IMR-90 (cell line): Measurements from ENCODE around the gene BCAS3. TPM values are rescaled to one million over a fixed set of nuclear protein-coding genes. Genes with fewer than 3 reads are reported as not detected.

Experiments used
- ATAC-seq: fragments of 200-7000 bp; cut with Tn5 transposase; 2 replicates; pipeline ENCODE4 v1.9.1; 2020; ENCODE audit warnings: low read depth, mild to moderate bottlenecking, moderate library complexity
- BruUV-seq: library from RNA; stranded (reverse); fragments of 400-500 nt; replicated peaks from 2 replicates; lab custom pipeline; 2021; lab: Mats Ljungman, UMichigan
- CTCF ChIA-PET: fragments of 300-600 bp; formaldehyde crosslinking; extraction: SDS; loops from one replicate; lab custom pipeline; 2021; ENCODE audit warnings: antibody characterized with exemption; lab: Yijun Ruan, JAX
- POLR2A ChIA-PET: fragments of 300-600 bp; sonication (Branson Sonifier 250); formaldehyde crosslinking; loops from one replicate; lab custom pipeline; 2022; ENCODE audit warnings: antibody characterized with exemption; ENCODE audit not compliant: unreplicated experiment; lab: Charles Lee
- DNase-seq: peaks from one replicate; pipeline ENCODE4 v3.0.0; 2013
- H2AFZ ChIP-seq: replicated peaks from 2 replicates; pipeline ENCODE3; 2013; ENCODE audit warnings: low read length, mild to moderate bottlenecking; ENCODE audit not compliant: poor library complexity
- H2AK5ac ChIP-seq: 2 replicates; pipeline ENCODE4 v1.6.1; 2013; ENCODE audit warnings: low read depth, low read length, inconsistent platforms
- H2AK9ac ChIP-seq: replicated peaks from 2 replicates; pipeline ENCODE3; 2013; ENCODE audit warnings: mild to moderate bottlenecking, low read depth, low read length, moderate library complexity; ENCODE audit not compliant: poor library complexity
- H2BK120ac ChIP-seq: 2 replicates; pipeline ENCODE4 v1.6.1; 2013; ENCODE audit warnings: low read depth, low read length, inconsistent platforms
- H2BK15ac ChIP-seq: 3 replicates; pipeline ENCODE4 v1.6.1; 2013; ENCODE audit warnings: low read depth, low read length, inconsistent platforms
- H2BK20ac ChIP-seq: 2 replicates; pipeline ENCODE4 v1.6.1; 2013; ENCODE audit warnings: low read depth, mild to moderate bottlenecking, inconsistent platforms, low read length, moderate library complexity
- H2BK5ac ChIP-seq: 2 replicates; pipeline ENCODE4 v1.6.1; 2013; ENCODE audit warnings: mild to moderate bottlenecking, low read depth, low read length, inconsistent platforms; ENCODE audit not compliant: poor library complexity, severe bottlenecking
- H3K14ac ChIP-seq: replicated peaks from 2 replicates; pipeline ENCODE4 v1.6.1; 2013; ENCODE audit warnings: low read depth, low read length, inconsistent platforms
- H3K18ac ChIP-seq: 2 replicates; pipeline ENCODE4 v1.6.1; 2013; ENCODE audit warnings: low read depth, low read length, control low read depth
- H3K23ac ChIP-seq: 2 replicates; pipeline ENCODE4 v1.6.1; 2013; ENCODE audit warnings: low read depth, low read length, inconsistent platforms
- H3K27ac ChIP-seq: 2 replicates; pipeline ENCODE4 v1.5.1; 2013; ENCODE audit warnings: mild to moderate bottlenecking, control low read depth, low read length; ENCODE audit not compliant: insufficient read depth
- H3K27me3 ChIP-seq: 2 replicates; pipeline ENCODE4 v1.6.1; 2013; ENCODE audit warnings: low read length; ENCODE audit not compliant: control insufficient read depth, insufficient read depth
- H3K36me3 ChIP-seq: 2 replicates; pipeline ENCODE4 v1.6.1; 2013; ENCODE audit warnings: low read length, mixed read lengths; ENCODE audit not compliant: control insufficient read depth, insufficient read depth
- H3K4ac ChIP-seq: 2 replicates; pipeline ENCODE4 v1.6.1; 2013; ENCODE audit warnings: low read depth, low read length, inconsistent platforms
- H3K4me1 ChIP-seq: 2 replicates; pipeline ENCODE4 v1.6.1; 2013; ENCODE audit warnings: low read length, mixed read lengths; ENCODE audit not compliant: control insufficient read depth, insufficient read depth
- H3K4me2 ChIP-seq: 2 replicates; pipeline ENCODE4 v1.6.1; 2013; ENCODE audit warnings: low read depth, mild to moderate bottlenecking, control low read depth, low read length, moderate library complexity
- H3K4me3 ChIP-seq: 2 replicates; pipeline ENCODE4 v1.5.1; 2013; ENCODE audit warnings: low read depth, mild to moderate bottlenecking, control low read depth, low read length, moderate library complexity; ENCODE audit not compliant: insufficient read depth
- H3K56ac ChIP-seq: 2 replicates; pipeline ENCODE4 v1.6.1; 2013; ENCODE audit warnings: low read length, inconsistent platforms; ENCODE audit not compliant: insufficient read depth; ENCODE audit errors: extremely low read depth
- H3K79me1 ChIP-seq, 2 experiments: 2 replicates each; pipeline ENCODE4 v1.6.1; 2013; ENCODE audit warnings: low read length in 2 of 2, inconsistent platforms in 1 of 2, low read depth in 1 of 2
- H3K9ac ChIP-seq: 2 replicates; pipeline ENCODE4 v1.6.1; 2013; ENCODE audit warnings: low read depth, low read length, control low read depth
- H3K9me1 ChIP-seq: 2 replicates; pipeline ENCODE4 v1.6.1; 2013; ENCODE audit warnings: low read length, inconsistent platforms; ENCODE audit not compliant: insufficient read depth
- H3K9me3 ChIP-seq: 2 replicates; pipeline ENCODE4 v1.6.1; 2013; ENCODE audit warnings: low read length; ENCODE audit not compliant: control insufficient read depth, insufficient read depth
- H4K20me1 ChIP-seq: 2 replicates; pipeline ENCODE4 v1.6.1; 2013; ENCODE audit warnings: low read length, inconsistent platforms; ENCODE audit not compliant: insufficient read depth
- H4K5ac ChIP-seq: 2 replicates; pipeline ENCODE4 v1.6.1; 2013; ENCODE audit warnings: mild to moderate bottlenecking, low read depth, low read length, control low read depth
- H4K8ac ChIP-seq, 2 experiments: 2 replicates each; pipeline ENCODE4 v1.6.1; 2013; ENCODE audit warnings: low read depth in 2 of 2, low read length in 2 of 2, control low read depth in 1 of 2, inconsistent platforms in 1 of 2
- H4K91ac ChIP-seq: 2 replicates; pipeline ENCODE4 v1.6.1; 2013; ENCODE audit warnings: low read depth, low read length, inconsistent platforms; ENCODE audit not compliant: insufficient read depth
- BHLHE40 ChIP-seq: fragments of 150-350 bp; IDR thresholded peaks from 2 replicates; pipeline ENCODE4 v1.6.1; 2016; ENCODE audit warnings: mild to moderate bottlenecking, low read depth, low read length
- CEBPB ChIP-seq: IDR thresholded peaks from 2 replicates; pipeline ENCODE4 v1.6.1; 2012; ENCODE audit warnings: low read depth, low read length, improper control_type of control experiment
- CHD1 ChIP-seq: IDR thresholded peaks from 2 replicates; pipeline ENCODE4 v1.6.1; 2012; ENCODE audit warnings: low read depth, low read length, improper control_type of control experiment
- ELK1 ChIP-seq: fragments of 150-350 bp; IDR thresholded peaks from 2 replicates; pipeline ENCODE4 v1.6.1; 2016; ENCODE audit warnings: low read depth, mild to moderate bottlenecking, low read length, moderate library complexity, borderline replicate concordance
- FOS ChIP-seq: fragments of 150-350 bp; IDR thresholded peaks from 2 replicates; pipeline ENCODE4 v1.6.1; 2016; ENCODE audit warnings: low read depth, low read length
- MAFK ChIP-seq: IDR thresholded peaks from 2 replicates; pipeline ENCODE4 v1.6.1; 2012; ENCODE audit warnings: low read depth, low read length, improper control_type of control experiment
- MAZ ChIP-seq: IDR thresholded peaks from 2 replicates; pipeline ENCODE4 v1.6.1; 2012; ENCODE audit warnings: low read depth, mild to moderate bottlenecking, low read length, improper control_type of control experiment, moderate library complexity, borderline replicate concordance
- MXI1 ChIP-seq: IDR thresholded peaks from 2 replicates; pipeline ENCODE4 v1.6.1; 2012; ENCODE audit warnings: low read depth, mild to moderate bottlenecking, low read length, moderate library complexity, borderline replicate concordance
- NFE2L2 ChIP-seq: fragments of 150-350 bp; IDR thresholded peaks from 2 replicates; pipeline ENCODE4 v1.6.1; 2016; ENCODE audit warnings: low read depth, mild to moderate bottlenecking, low read length
- POLR2A ChIP-seq: IDR thresholded peaks from 2 replicates; pipeline ENCODE4 v1.6.1; 2012; ENCODE audit warnings: mild to moderate bottlenecking, low read depth, low read length
- RAD21 ChIP-seq: IDR thresholded peaks from 2 replicates; pipeline ENCODE4 v1.6.1; 2012; ENCODE audit warnings: low read length, improper control_type of control experiment
- RCOR1 ChIP-seq: IDR thresholded peaks from 2 replicates; pipeline ENCODE4 v1.6.1; 2012; ENCODE audit warnings: mild to moderate bottlenecking, low read length, improper control_type of control experiment; ENCODE audit not compliant: insufficient replicate concordance
- RFX5 ChIP-seq: IDR thresholded peaks from 2 replicates; pipeline ENCODE4 v1.8.0; 2012; ENCODE audit warnings: low read depth, mild to moderate bottlenecking, low read length, moderate library complexity
- SMC3 ChIP-seq: fragments of 150-350 bp; IDR thresholded peaks from 2 replicates; pipeline ENCODE4 v1.6.1; 2016; ENCODE audit warnings: low read depth, mild to moderate bottlenecking, antibody characterized with exemption, low read length, moderate library complexity
- USF2 ChIP-seq: fragments of 150-350 bp; IDR thresholded peaks from 2 replicates; pipeline ENCODE4 v1.6.1; 2017; ENCODE audit warnings: mild to moderate bottlenecking, antibody characterized with exemption, low read length, low read depth
- WGBS, 2 experiments: methylation state at CpG; one replicate each; pipeline versions ENCODE4 v1.1.5 to v1.1.7; 2013; ENCODE audit warnings: missing lambda C conversion rate in 2 of 2; ENCODE audit not compliant: insufficient read length in 1 of 2; ENCODE audit errors: extremely low coverage in 2 of 2; 5-methylcytosine and 5-hydroxymethylcytosine counted together
- dilution Hi-C: fragments of 300-500 bp; cut with HindIII; formaldehyde crosslinking; loops from one replicate; pipeline ENCODE4 v1.14.3; 2018; ENCODE audit warnings: low sequenced_read_pairs; ENCODE audit not compliant: unreplicated experiment
- in situ Hi-C: fragments of 300-500 bp; cut with MboI; formaldehyde crosslinking; loops from 3 replicates; pipeline ENCODE4 v1.14.3; 2019; ENCODE audit warnings: low sequenced_read_pairs, inconsistent platforms, mixed read lengths
- intact Hi-C: fragments of 100-400 bp; cut with micrococcal nuclease; formaldehyde crosslinking; loops from 2 replicates; pipeline ENCODE4 v1.10.0; 2022
- polyA plus RNA-seq, 3 experiments: library from polyadenylated mRNA; depleted of rRNA; stranded (reverse); fragments of >200 nt; gene quantifications; 2 replicates each; pipeline ENCODE4 v1.2.3, GENCODE V29; 2012; ENCODE audit warnings: low replicate concordance in 1 of 3
- total RNA-seq: library from RNA; depleted of rRNA; stranded (reverse); fragments of >200 nt; gene quantifications from 2 replicates; pipeline ENCODE4 v1.2.3, GENCODE V29; 2012
- TF ChIP-seq, protein P1 (sequence below): conservative IDR thresholded peaks from 2 replicates; pipeline ENCODE4 v1.5.1; 2012; ENCODE audit warnings: mild to moderate bottlenecking, low read depth, low read length, improper control_type of control experiment

BCAS3 gene
- total and polyA plus RNA-seq, 2 of the 4 experiments (the other 2 are of a cell fraction): 6.3 to 27.1 TPM

GRCh38 chr17:60769327-60769726 is 91.7 kb downstream of the BCAS3 start:
- Histone ChIP-seq H2BK5ac (no peak overlapping the region), H4K5ac (no peak overlapping the region), H3K4me3 (no peak overlapping the region), H2BK120ac (no peak overlapping the region), H4K20me1 (no peaks in the 10 kb centered on the region), H2AFZ (no peak overlapping the region), H2BK20ac (no peak overlapping the region), H4K91ac (no peak overlapping the region), H3K23ac (no peak overlapping the region), H3K4me2 (no peak overlapping the region), H3K9me1 (no peaks in the 10 kb centered on the region), H3K27ac (no peak overlapping the region), H4K8ac (no peak overlapping the region), H3K18ac (no peak overlapping the region), H2BK15ac (no peak overlapping the region), H3K4ac (no peak overlapping the region), H3K4me1 (no peaks in the 10 kb centered on the region), H3K9me3 (no peaks in the 10 kb centered on the region; the same call in 1 of the 2 replicates), H3K36me3 (no peaks in the 10 kb centered on the region), H2AK5ac (no peak overlapping the region), H3K14ac (no peak overlapping the region), H3K9ac (no peak overlapping the region), H3K27me3 (no peaks in the 10 kb centered on the region), H2AK9ac (no peak overlapping the region), H3K56ac (no peak overlapping the region), H3K79me1 (peaks cover 0 to 4% of the 10 kb centered on the region in 2 experiments; a peak in 1 of 4 replicates)
- CTCF ChIA-PET: no interaction called here
- in situ Hi-C loops (no loop called here), dilution Hi-C loops (no loop called here), intact Hi-C loops (no loop called here)
- no CpG with 5 or more reads among the region's 3 CpGs for WGBS, 2 experiments
- TF ChIP-seq RCOR1 (no peak), MAZ (no peak), MXI1 (no peak), USF2 (no peak), RAD21 (no peak), CHD1 (no peak), BHLHE40 (no peak), FOS (no peak), RFX5 (no peak), MAFK (no peak), POLR2A (no peak), SMC3 (no peak), CEBPB (no peak), NFE2L2 (no peak), ELK1 (no peak)
- TF ChIP-seq, protein P1, sequence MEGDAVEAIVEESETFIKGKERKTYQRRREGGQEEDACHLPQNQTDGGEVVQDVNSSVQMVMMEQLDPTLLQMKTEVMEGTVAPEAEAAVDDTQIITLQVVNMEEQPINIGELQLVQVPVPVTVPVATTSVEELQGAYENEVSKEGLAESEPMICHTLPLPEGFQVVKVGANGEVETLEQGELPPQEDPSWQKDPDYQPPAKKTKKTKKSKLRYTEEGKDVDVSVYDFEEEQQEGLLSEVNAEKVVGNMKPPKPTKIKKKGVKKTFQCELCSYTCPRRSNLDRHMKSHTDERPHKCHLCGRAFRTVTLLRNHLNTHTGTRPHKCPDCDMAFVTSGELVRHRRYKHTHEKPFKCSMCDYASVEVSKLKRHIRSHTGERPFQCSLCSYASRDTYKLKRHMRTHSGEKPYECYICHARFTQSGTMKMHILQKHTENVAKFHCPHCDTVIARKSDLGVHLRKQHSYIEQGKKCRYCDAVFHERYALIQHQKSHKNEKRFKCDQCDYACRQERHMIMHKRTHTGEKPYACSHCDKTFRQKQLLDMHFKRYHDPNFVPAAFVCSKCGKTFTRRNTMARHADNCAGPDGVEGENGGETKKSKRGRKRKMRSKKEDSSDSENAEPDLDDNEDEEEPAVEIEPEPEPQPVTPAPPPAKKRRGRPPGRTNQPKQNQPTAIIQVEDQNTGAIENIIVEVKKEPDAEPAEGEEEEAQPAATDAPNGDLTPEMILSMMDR: no peak
- no peak for DNase-seq
- ATAC-seq: no peak
- POLR2A ChIA-PET: no interaction called here
- BruUV-seq: no TSS peak
